ENCODE results near the gene SLC1A5. TPM values are rescaled to one million over a fixed set of nuclear protein-coding genes. Genes with fewer than 3 reads are reported as not detected.

SLC1A5 gene
- total and polyA plus RNA-seq, 2 donors (not counting 1 experiment from before 2014, with no cell fraction given), result 107 to 281 TPM

DNA sequence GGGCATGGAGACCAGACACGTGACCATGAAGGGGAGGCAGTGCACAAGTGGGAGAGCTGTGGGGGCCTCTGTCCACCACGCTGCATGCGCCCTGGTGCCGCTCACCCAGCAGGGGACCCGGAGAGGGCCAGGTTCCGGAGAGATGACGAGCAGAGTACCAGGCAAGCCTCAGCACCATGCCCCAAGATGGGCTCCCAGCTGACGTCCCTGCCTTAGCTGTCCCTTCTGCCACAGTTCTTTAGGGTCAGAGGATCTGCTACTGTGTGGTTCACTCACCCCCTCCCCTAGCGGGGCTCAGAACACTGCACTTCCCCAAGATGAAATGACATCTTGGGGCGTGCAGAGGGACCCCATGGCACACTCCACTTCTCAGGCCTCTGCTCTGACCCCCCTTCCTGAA lies 61.8 kb downstream of the SLC1A5 start:
- no peaks in the 10 kb centered on the region for H3K9me3 ChIP-seq (ENCODE audit: control insufficient read depth, insufficient read depth, low read depth, low read length)
- H3K4me2 ChIP-seq (ENCODE audit: extremely low read depth, insufficient read depth, low read length), result no peak overlapping the region
- H3K4me3 ChIP-seq (replicated peaks in 1 of 4; ENCODE audit: control extremely low read depth in 1 of 4, insufficient read depth in 1 of 4, low read depth in 3 of 4, low read length in 4 of 4), result no peak overlapping the region
- no peak overlapping the region for H2AFZ ChIP-seq (ENCODE audit: low read length)
- TF ChIP-seq, protein P1, sequence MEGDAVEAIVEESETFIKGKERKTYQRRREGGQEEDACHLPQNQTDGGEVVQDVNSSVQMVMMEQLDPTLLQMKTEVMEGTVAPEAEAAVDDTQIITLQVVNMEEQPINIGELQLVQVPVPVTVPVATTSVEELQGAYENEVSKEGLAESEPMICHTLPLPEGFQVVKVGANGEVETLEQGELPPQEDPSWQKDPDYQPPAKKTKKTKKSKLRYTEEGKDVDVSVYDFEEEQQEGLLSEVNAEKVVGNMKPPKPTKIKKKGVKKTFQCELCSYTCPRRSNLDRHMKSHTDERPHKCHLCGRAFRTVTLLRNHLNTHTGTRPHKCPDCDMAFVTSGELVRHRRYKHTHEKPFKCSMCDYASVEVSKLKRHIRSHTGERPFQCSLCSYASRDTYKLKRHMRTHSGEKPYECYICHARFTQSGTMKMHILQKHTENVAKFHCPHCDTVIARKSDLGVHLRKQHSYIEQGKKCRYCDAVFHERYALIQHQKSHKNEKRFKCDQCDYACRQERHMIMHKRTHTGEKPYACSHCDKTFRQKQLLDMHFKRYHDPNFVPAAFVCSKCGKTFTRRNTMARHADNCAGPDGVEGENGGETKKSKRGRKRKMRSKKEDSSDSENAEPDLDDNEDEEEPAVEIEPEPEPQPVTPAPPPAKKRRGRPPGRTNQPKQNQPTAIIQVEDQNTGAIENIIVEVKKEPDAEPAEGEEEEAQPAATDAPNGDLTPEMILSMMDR (conservative IDR thresholded peaks at IDR 0.05 in 1 of 2, IDR thresholded peaks at IDR 0.05 in 1 of 2; ENCODE audit: low read depth in 1 of 2, low read length in 2 of 2), result no peak
- no peak for TF ChIP-seq EZH2 (IDR thresholded peaks at IDR 0.05; ENCODE audit: low read length, missing control alignments)
- H3K27me3 ChIP-seq (ENCODE audit: control insufficient read depth, insufficient read depth, low read length), result no peaks in the 10 kb centered on the region
- no peaks in the 10 kb centered on the region for H4K20me1 ChIP-seq (ENCODE audit: control insufficient read depth, extremely low read depth, insufficient read depth, low read length)
- H3K4me1 ChIP-seq (ENCODE audit: control insufficient read depth, extremely low read depth, insufficient read depth, low read length), result peaks cover 9% of the 10 kb centered on the region
- H3K36me3 ChIP-seq (ENCODE audit: control insufficient read depth, insufficient read depth, low read length), result peaks cover 57% of the 10 kb centered on the region
- no peak overlapping the region for H3K27ac ChIP-seq (ENCODE audit: insufficient read depth, low read length)
- H3K9ac ChIP-seq (ENCODE audit: insufficient read depth, low read length), result no peak overlapping the region
- DNase-seq (ENCODE audit: low read depth in 2 of 2), result no peak
- peaks cover 14% of the 10 kb centered on the region for H3K79me2 ChIP-seq (ENCODE audit: control insufficient read depth, insufficient read depth, low read length)

DNA sequence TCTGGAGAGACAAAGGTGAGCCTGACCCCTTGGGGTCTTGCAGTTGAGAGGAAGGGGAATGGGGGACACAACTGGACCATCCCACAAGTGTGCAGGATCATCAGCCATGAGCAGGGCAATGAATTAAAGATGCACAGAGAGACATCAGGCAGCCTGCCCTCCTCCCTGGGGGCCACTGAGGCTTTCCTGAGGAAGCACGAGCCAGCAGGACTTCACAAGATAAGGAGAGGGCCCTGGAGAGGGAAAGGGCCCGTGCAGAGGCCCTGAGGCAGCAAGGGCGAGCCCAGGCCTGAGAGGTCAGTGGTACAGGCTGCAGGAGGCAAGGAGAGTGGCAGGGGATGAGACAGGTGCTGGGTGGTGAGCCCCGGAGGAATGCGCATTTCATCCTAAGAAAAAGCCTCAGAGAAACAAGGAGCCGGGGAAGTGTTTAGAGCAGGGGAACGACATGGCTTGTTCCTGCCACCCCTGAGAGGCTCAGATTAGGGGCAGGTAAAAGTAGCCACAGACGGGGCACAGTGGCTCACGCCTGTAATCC lies 62.5 kb downstream of the SLC1A5 start:
- TF ChIP-seq, protein P1 (conservative IDR thresholded peaks at IDR 0.05 in 1 of 2, IDR thresholded peaks at IDR 0.05 in 1 of 2; ENCODE audit: low read depth in 1 of 2, low read length in 2 of 2), result no peak
- TF ChIP-seq EZH2 (IDR thresholded peaks at IDR 0.05; ENCODE audit: low read length, missing control alignments), result no peak
- Histone ChIP-seq H3K4me3 (replicated peaks in 1 of 4; ENCODE audit: control extremely low read depth in 1 of 4, insufficient read depth in 1 of 4, low read depth in 3 of 4, low read length in 4 of 4) (no peak overlapping the region), H3K27ac (ENCODE audit: insufficient read depth, low read length) (no peak overlapping the region), H3K27me3 (ENCODE audit: control insufficient read depth, insufficient read depth, low read length) (no peaks in the 10 kb centered on the region), H4K20me1 (ENCODE audit: control insufficient read depth, extremely low read depth, insufficient read depth, low read length) (no peaks in the 10 kb centered on the region), H3K4me1 (ENCODE audit: control insufficient read depth, extremely low read depth, insufficient read depth, low read length) (peaks cover 5% of the 10 kb centered on the region), H3K9me3 (ENCODE audit: control insufficient read depth, insufficient read depth, low read depth, low read length) (no peaks in the 10 kb centered on the region), H3K79me2 (ENCODE audit: control insufficient read depth, insufficient read depth, low read length) (peaks cover 9% of the 10 kb centered on the region), H3K4me2 (ENCODE audit: extremely low read depth, insufficient read depth, low read length) (no peak overlapping the region), H2AFZ (ENCODE audit: low read length) (no peak overlapping the region), H3K9ac (ENCODE audit: insufficient read depth, low read length) (no peak overlapping the region), H3K36me3 (ENCODE audit: control insufficient read depth, insufficient read depth, low read length) (peaks cover 59% of the 10 kb centered on the region)
- no peak for DNase-seq (ENCODE audit: low read depth in 2 of 2)

DNA sequence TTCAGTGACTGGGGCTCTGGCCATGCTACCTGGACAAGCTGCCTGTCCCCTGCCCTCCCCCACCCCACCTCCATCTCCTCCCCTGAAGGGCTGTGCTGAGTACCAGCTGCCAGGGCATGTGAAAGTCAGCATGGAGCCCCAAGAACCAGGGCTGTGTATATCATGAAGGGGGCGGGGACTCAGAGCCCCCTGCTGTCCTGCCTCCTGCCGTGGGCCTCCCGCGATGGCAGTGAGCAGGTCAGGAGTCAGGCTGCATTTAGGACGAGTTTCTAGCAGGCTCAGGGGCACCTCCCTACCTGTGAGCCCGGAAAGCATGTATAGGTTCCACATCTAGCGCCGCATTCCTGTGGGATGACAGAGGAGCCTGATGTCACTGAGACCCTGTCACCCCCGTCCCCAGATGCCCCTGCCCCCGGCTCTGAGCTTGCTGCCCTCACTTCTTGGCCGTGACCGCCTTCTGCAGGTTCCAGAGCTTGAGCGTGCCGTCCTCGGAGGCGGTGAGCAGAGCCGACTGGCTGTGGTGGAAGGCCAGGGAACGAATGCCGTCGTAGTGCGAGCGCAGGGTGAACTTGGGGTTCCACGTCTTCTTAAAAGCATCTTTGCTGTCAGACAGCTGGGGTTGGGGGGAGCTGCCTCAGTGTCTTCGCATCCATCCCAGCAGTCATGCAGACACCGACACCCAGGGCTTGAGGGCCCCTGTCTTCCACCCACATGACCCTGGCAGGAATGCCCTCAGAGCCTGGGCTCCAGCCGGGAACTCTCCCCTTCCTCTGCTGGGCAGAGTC lies 63.2 kb downstream of the SLC1A5 start:
- Histone ChIP-seq H3K9ac (ENCODE audit: insufficient read depth, low read length) (no peak overlapping the region), H3K4me2 (ENCODE audit: extremely low read depth, insufficient read depth, low read length) (no peak overlapping the region), H3K79me2 (ENCODE audit: control insufficient read depth, insufficient read depth, low read length) (peaks cover 6% of the 10 kb centered on the region), H3K27ac (ENCODE audit: insufficient read depth, low read length) (no peak overlapping the region), H3K4me3 (replicated peaks in 1 of 4; ENCODE audit: control extremely low read depth in 1 of 4, insufficient read depth in 1 of 4, low read depth in 3 of 4, low read length in 4 of 4) (no peak overlapping the region), H2AFZ (ENCODE audit: low read length) (no peak overlapping the region), H3K9me3 (ENCODE audit: control insufficient read depth, insufficient read depth, low read depth, low read length) (no peaks in the 10 kb centered on the region), H4K20me1 (ENCODE audit: control insufficient read depth, extremely low read depth, insufficient read depth, low read length) (no peaks in the 10 kb centered on the region), H3K36me3 (ENCODE audit: control insufficient read depth, insufficient read depth, low read length) (peaks cover 60% of the 10 kb centered on the region), H3K4me1 (ENCODE audit: control insufficient read depth, extremely low read depth, insufficient read depth, low read length) (no peaks in the 10 kb centered on the region), H3K27me3 (ENCODE audit: control insufficient read depth, insufficient read depth, low read length) (no peaks in the 10 kb centered on the region)
- TF ChIP-seq, protein P1 (conservative IDR thresholded peaks at IDR 0.05 in 1 of 2, IDR thresholded peaks at IDR 0.05 in 1 of 2; ENCODE audit: low read depth in 1 of 2, low read length in 2 of 2), result no peak
- TF ChIP-seq EZH2 (IDR thresholded peaks at IDR 0.05; ENCODE audit: low read length, missing control alignments), result no peak
- DNase-seq (ENCODE audit: low read depth in 2 of 2), result no peak

Other genes starting within 250 kb of the SLC1A5 start
- 92.5 and 160 TPM in 2 replicates for gene CALM3, start 187.3 kb downstream of the SLC1A5 start, total RNA-seq
- gene CALM3, start 187.3 kb downstream of the SLC1A5 start, polyA plus RNA-seq, result 901 and 1,408 TPM in 2 replicates
- 10.3 and 16.5 TPM in 2 replicates for gene PTGIR, start 163.5 kb downstream of the SLC1A5 start, total RNA-seq
- 8.4 and 27.8 TPM in 2 replicates for gene PTGIR, start 163.5 kb downstream of the SLC1A5 start, polyA plus RNA-seq
- gene GNG8, start 152.4 kb downstream of the SLC1A5 start, total RNA-seq, result not detected in 2 replicates
- gene GNG8, start 152.4 kb downstream of the SLC1A5 start, polyA plus RNA-seq, result not detected in 2 replicates
- gene DACT3, start 127.4 kb downstream of the SLC1A5 start, total RNA-seq, result 4.1 and 5.6 TPM in 2 replicates
- gene DACT3, start 127.4 kb downstream of the SLC1A5 start, polyA plus RNA-seq, result 9.3 and 11.5 TPM in 2 replicates
- 8.2 and 11.6 TPM in 2 replicates for gene PRKD2, start 71.5 kb downstream of the SLC1A5 start, total RNA-seq
- 8.1 and 10.8 TPM in 2 replicates for gene PRKD2, start 71.5 kb downstream of the SLC1A5 start, polyA plus RNA-seq
- 9.8 and 12.2 TPM in 2 replicates for gene FKRP, start 42.5 kb downstream of the SLC1A5 start, total RNA-seq
- gene FKRP, start 42.5 kb downstream of the SLC1A5 start, polyA plus RNA-seq, result 11.8 and 15.1 TPM in 2 replicates
- 52.9 and 56.0 TPM in 2 replicates for gene STRN4, start 42.1 kb downstream of the SLC1A5 start, total RNA-seq
- 33.7 and 39.9 TPM in 2 replicates for gene STRN4, start 42.1 kb downstream of the SLC1A5 start, polyA plus RNA-seq
- gene AP2S1, start 62.3 kb upstream of the SLC1A5 start, total RNA-seq, result 111 and 143 TPM in 2 replicates
- gene AP2S1, start 62.3 kb upstream of the SLC1A5 start, polyA plus RNA-seq, result 201 and 233 TPM in 2 replicates
- 37.5 and 47.6 TPM in 2 replicates for gene ARHGAP35, start 72.4 kb upstream of the SLC1A5 start, total RNA-seq
- 26.0 and 27.9 TPM in 2 replicates for gene ARHGAP35, start 72.4 kb upstream of the SLC1A5 start, polyA plus RNA-seq
- gene NPAS1, start 231.2 kb upstream of the SLC1A5 start, total RNA-seq, result 0.26 and 0.33 TPM in 2 replicates
- 0.22 and 0.34 TPM in 2 replicates for gene NPAS1, start 231.2 kb upstream of the SLC1A5 start, polyA plus RNA-seq